Anterior cingulate cortex (tissue), 58 donors: ENCODE measurements around the gene TRAK1.
"Not testable (repeated sequence)": the region's sequence is repeated elsewhere in the genome, so short reads cannot be mapped to it uniquely, and the experiment has no call there.

Experiments used
- DNase-seq, 58 donors: peaks; one replicate each; lab custom pipeline; 2025; lab: John Stamatoyannopoulos, UW

TRAK1 gene, protein sequence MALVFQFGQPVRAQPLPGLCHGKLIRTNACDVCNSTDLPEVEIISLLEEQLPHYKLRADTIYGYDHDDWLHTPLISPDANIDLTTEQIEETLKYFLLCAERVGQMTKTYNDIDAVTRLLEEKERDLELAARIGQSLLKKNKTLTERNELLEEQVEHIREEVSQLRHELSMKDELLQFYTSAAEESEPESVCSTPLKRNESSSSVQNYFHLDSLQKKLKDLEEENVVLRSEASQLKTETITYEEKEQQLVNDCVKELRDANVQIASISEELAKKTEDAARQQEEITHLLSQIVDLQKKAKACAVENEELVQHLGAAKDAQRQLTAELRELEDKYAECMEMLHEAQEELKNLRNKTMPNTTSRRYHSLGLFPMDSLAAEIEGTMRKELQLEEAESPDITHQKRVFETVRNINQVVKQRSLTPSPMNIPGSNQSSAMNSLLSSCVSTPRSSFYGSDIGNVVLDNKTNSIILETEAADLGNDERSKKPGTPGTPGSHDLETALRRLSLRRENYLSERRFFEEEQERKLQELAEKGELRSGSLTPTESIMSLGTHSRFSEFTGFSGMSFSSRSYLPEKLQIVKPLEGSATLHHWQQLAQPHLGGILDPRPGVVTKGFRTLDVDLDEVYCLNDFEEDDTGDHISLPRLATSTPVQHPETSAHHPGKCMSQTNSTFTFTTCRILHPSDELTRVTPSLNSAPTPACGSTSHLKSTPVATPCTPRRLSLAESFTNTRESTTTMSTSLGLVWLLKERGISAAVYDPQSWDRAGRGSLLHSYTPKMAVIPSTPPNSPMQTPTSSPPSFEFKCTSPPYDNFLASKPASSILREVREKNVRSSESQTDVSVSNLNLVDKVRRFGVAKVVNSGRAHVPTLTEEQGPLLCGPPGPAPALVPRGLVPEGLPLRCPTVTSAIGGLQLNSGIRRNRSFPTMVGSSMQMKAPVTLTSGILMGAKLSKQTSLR

DNA sequence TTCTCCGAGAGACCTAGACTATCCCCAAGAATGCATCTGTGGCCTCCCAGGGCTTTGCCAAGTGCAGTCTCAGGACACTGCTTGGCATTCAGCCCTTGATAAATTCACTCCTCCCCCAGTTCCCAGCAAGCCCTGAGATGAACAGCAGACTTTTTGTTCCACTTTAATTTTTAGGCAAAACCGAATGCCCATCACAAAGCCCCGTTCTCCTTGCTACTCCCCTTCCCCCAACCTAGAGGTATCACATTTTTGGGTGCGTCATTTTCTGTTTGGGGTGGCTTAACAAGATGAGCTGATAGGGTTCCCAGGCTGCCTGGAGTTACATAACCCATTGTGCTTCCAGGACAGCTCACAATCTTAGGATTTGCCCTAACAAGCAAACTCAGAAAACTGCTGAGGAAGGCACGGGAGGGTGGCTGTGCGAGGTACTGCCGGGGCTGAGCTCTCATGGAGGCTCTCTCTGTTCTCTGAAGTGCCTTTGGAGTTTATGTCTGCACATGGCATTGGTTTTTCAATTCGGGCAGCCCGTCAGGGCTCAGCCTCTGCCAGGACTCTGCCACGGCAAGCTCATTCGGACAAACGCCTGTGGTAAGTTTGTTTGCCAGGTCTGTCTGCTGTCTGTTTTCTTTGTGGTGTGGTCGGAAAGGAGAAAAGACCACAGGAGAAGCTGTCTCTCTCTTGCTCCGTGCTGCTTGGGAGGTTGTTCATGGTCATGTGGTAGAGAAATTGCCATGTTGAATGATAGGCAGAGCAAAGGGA is at the start of gene TRAK1:
Gene TRAK1, plus strand, starts transcription at position 385 of the 759 bp plus-strand sequence. Its CDS starts 113 bp downstream, at position 498.
- peak in 41 of 58 donors; percentile 7 to 78 (median 47) for DNase-seq

DNA sequence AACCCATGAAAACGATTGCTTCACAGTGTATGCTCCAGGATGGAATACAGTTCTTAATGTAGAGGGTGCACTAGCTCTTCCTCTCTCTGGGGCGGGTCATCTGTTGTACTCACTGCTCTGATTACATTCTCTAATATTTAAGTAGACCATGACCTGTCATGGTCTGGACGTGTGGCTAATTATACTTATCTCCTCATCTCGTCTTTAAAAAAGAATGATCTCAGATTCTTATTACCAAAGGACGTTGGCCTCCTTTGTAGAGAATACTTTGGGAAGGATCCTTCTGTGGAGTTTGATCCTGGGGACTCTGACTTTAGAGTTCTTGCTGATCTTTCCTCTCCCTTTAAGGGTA is 48.4 kb upstream of the TRAK1 start:
- DNase-seq = no peak

DNA sequence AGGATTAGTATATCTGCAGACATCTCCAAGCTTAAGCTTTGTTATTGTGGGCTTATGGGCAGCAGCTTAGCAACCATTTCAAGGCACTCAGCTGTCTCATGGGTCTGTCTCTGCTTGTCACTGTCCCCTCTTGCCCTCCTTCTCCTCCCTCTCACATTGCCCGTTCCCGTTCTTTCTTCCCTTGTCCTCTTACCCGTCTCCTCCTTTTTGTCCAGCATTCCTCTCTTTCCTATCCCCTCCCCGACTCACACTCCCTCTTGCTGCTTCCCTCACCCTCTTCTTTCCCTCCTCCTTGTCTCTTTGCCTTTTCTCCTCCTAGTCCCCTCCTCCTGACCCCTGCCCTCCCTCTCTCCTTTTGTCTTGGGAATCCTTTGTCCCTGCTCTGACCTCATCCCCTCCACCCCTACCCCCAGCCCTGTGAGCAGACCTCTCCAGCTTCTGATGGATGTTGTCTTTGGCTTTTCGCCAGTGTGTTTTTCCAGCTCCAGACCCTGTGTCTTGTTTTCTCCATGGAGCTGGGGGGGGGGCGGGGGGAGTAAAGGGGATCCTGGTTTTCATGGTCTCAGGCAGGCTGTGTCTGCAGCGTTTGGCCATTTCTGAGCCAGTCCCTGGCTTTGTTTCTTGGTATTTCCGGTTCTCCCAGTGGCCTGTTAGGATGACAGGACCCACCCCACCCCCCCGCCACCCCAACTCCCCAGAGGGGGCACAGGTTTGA is 47.9 kb upstream of the TRAK1 start:
- DNase-seq = peak in 1 of 58 donors; percentile 45

DNA sequence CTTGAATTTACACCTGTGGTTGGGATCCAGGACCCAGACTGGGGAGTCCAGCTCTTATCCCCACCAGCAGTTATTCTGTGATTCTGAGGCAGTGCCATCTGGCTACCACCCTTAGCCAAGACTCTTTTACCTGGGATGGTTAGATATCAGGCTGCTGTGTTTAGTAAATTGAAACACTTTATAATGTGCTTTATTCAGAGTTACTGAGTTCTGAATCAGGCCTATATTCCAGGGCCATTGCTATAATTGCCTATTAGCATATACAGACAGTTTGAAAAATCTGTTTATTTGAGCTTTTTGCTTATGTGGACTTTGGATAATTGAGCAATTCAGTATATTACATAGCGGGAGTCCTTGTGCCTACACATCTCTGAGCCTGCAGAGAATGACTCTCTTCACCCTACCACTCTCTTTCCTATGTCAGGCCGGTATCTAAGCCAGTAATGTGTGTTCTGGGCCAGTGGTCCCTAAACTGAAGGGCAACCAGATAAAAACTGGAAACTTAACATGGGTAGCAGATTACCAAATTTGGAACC is 45.4 kb upstream of the TRAK1 start:
- DNase-seq = no peak

DNA sequence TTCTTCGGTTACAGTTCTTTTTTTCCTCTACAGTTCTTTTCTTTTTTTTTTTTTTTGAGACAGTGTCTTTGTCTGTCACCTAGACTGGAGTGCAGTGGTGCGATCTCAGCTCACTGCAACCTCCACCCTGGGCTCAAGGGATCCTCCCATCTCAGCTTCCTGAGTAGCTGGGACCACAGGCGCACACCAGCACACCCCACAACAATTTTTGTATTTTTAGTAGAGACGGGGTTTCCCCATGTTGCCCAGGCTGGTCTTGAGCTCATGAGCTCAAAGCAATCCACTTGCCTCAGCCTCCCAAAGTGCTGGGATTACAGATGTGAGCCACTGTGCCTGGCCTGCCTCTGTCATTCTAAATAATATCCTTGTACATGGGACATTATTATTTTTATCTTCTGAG is 42.6 kb upstream of the TRAK1 start:
- not testable (repeated sequence) for DNase-seq

DNA sequence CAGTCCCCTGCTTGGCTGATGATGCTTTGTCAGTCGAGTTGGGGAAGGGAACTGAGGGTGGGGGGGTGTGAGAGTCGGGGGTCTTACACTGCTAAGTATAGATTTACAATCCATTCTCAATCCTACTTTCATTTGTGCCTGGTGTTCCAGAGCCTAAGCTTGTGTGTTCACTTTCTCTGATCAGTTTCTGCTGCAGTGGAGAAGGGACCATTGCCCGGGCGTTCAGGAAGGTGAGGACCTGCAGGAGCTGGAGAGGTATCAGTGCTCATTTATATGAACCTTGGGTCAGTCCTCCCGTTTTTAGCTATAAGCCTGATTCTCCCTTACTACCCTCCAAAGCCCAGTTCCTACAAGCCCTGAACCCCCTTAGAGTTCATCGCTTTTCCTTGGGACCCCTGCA is 41.0 kb upstream of the TRAK1 start:
- no peak for DNase-seq

DNA sequence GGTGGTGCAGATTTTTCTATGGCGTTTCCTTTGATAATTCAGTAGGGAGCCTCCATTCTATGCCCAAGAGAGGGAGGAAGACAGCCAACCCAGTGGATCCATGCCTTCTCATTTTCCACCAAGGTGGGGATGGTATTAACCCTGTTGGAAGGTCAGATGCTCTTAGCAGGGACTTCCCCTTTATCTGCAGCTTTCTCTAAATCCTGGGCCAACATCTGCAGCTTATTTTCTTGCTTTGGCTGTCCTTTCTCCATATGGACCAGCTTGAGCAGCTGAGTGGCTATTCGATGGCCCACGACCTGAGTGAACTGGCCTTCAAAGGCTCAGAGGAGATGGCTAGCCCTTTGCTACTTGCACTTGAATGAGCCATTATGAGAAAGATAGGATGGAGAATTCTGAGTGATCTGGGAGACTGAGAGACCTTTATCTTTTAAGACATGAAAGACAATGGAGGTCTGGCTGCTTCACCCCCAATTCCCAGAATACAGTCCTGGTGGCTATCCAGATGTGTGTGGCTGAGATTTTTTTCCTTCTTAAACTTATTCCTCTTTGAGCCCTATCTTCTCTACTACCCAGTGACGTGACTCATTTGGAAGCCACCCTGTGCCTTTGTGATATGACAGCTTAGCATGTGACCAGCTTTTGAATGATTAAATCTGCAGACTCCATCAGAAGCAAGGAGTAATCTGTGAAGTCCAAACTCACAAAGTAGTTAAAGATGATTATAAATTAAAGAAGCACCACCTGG is 39.6 kb upstream of the TRAK1 start:
- DNase-seq = no peak

DNA sequence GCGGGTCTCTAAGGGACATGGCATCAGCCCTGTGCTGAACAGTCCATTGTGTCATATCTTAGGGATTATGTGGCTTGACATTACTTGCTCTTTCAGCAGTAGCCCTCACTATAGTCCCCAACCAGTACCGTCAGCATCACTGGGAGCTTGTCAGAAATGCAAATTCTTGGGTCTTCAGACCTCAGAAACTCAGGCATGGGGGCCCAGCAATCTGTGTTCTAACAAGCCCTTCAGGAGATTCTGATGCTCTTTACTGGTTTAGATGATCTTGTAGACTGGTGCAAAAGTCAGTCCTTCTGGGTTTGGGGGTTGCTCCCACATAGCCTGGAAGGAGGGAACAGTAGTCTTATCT is 39.0 kb upstream of the TRAK1 start:
- DNase-seq = no peak

DNA sequence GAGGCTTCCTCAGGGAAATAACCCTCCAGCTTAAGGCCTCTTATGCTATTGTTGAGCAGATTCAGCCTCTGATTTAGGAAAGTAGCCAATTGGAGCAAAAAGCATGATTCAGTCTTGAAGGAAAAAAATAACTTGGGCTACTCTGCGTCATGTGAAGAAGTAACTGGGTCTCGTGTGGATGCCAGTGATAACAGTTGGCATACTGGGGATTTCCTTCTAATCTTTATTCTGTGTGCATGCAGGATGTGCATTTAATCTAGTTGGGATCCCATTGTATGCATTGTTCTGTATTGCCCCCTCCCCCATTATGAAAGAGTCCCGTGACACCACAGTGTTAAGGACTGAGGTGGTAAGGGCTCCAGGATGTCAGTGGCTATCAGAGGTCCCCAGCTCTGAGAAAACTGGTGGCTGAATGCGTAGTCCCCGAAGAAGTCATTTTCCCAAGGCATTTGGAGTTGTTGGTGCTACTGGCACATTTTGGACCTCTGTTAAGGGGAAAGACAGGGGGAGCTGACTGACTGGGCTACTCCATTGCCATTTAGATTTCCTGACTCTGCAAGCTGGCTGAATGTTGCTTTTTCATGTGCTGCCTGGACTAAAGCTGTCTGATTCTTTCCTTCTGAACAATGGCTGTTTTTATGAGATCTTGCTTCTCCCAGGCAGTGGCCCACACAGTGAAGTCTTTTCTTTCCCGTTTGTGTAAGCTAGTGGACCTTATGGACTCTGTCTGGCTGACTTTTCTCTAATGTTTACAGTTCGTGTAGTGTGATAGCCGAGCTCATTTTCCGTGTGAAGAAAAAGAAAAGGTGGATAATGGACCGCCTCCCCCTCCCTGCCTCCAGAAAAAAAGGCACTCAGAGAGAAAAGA is 38.4 kb upstream of the TRAK1 start:
- DNase-seq = peak in 43 of 58 donors; percentile 11 to 87 (median 49)

DNA sequence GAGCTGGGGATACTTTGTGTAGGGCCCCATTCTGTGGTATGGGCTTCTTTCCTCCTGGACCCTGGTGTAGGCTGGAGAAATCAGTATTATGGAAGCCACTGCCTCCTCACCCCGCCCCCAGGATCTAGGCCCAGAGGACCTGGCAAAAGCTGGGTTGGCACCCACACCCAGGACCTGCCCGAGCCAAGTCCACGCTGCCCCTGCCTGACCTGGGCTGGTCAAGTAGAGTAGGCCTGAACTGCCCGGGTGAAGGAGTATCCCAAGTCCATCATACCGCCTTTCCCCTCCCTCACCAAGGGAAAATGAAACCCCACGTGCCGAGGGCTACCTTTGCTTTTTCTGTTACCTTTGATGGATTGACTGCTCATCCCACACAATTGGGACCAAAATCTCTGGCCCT is 37.7 kb upstream of the TRAK1 start:
- DNase-seq = peak in 37 of 58 donors; percentile 6 to 72 (median 38)

DNA sequence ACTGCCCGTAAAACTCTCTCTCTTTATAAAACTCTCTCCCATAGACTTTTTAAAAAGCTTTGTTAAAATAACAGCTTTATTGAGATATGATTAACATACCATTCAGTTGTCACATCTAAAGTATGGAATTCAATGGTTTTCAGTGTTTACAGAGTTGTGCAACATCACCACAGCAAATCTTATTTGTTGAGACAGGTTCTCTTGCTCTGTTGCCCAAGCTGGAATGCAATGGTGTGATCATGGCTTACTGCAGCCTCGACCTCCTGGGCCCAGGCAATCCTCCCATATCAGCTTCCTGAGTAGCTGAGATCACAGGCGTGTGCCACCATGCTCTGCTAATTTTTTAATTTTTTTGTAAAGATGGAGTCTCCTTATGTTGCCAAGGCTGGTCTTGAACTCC is 35.9 kb upstream of the TRAK1 start:
- DNase-seq = no peak

DNA sequence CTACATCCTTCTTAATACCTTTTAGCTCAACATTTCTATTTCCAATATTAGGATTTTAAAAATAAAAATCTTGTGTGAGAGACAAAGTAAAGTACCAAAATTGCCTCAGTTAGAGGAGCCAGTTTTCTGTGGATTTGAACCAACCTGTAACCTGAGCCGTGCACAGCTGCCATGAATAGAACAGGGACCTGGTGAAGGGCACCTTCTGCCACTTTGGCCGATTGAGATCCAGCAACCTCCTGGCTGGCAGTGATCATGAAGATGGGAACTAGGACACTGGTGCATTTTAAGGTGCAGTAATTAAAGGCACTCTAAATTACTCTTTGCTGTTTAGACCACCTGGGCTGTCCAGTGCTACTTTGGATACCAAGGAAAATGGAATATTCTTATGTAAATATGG is 34.3 kb upstream of the TRAK1 start:
- no peak for DNase-seq

DNA sequence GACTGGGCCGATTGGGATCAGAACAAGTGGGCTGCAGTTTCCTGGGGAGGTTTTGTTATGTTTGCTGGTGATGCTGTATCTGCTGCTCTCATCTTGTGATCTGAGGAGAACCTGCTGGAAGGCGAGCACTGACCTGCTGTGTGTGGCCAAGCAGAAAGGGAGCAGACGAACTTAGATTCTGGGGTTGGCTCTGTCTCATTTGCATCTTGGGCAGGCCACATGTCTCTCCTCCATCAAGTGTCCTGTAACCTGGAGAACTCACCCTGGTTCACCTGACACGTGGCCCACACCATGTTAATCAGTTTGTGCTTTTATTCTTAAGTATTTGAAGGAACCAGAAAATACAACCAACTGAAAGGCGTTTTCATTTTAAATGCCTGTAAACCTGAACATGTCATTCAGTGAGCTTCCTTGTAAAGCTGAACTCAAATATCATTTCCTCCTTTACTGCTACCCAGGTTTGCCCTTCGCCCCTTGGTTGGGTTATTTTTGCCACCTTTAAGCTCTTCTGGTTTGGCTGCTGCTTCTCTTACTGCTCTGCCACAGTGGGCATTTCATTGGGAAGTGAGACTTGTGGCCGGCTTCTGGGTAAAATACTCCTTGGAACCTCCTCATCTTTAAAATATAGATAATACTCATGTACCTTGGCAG is 33.5 kb upstream of the TRAK1 start:
- DNase-seq = no peak

DNA sequence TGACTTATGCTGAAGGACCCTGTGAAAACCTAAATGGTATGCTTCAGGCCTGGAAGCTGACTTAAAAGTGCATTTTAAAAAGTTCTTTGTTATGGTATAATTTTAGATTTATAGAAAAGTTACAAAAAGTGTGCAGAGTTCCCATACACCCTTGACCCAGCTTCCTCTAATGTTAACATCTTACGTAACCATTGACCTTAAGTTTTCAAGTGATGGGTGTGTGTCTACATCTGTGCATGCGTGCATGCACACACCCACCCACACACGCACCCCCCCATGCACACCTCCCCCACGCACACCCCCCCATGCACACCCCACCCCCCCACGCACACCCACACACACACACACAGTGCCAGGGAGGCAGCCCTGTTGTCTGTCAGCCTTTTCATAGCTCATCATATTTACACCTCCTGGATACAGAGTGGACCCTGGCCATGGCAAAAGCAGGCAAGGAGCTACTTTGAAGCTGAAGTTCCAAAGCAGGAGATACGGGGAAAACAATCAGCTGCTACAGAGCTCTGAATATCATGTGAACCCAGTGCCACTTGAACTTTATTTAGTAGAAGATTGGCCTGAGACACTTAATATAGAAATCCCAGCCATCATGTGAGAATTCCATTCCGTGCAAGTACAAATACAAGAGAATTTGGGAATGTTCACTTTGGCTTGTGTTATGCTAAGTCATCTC is 30.0 kb upstream of the TRAK1 start:
- no peak for DNase-seq

DNA sequence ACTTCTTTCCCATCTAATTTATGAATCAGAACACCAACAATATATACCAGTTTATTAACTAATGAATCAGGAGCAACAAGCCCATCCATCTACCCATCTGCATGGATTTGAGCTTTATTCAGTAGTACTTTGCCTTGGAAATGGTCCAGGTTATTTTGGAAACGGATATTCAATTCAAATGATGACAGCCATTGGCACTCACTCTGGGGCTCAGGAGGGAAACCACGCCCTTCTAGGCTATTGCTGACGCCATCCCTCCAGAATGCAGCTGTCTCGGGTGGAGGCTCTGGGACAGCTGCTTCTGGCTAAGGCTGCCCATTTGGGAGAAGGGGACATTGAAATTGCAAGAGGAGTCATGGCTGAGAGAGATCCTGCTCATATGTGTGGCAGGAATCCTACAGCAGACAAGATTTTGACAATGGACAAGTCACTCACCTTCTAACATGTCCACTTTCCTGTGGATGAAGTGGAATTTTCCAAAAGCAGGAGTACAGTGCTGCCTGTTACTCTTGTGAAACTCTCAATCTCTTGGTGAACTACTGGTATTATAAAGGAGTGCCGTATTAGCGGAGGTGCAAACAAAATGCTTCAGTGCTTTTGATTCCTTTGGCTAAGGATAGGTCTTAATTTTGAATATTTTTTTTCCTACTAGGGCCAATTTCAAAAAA is 29.3 kb upstream of the TRAK1 start:
- peak in 2 of 58 donors; percentile 15 to 20 for DNase-seq

DNA sequence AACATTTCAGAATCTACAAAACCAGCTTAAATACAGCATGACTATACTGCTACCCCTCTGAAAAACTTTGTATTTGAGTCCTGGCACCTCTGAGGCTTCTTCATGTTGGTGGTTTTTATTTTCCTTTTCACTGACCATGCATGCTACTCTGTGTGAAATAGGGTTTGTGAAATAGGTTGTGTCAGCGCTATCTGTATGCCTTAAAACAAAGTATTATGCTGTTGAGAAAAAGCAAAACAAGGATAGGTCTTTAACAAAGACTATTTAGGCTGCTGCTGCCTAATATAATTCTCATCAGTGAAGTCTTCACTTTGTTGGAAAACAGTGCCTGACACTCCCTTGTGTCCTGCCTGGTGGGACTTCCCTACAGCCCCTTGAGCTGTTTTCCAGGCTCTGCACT is 28.7 kb upstream of the TRAK1 start:
- no peak for DNase-seq
